Stimulated activated CD8-positive, alpha-beta memory T cell treated with anti-CD3 and anti-CD28 coated beads, Interleukin-2, amount 100 ng/mL, for 1 hour (primary cell): ENCODE results near the gene CNTNAP2.

Experiments
- DNase-seq, 2 donors: peaks; one replicate each; pipeline ENCODE4 v3.0.0-alpha.2; 2020; ENCODE audit warnings: low read depth in 2 of 2

Gene CNTNAP2

GRCh38 chr7:147245274-147245673 is 1128.7 kb downstream of the CNTNAP2 start:
- no peak for DNase-seq

DNA sequence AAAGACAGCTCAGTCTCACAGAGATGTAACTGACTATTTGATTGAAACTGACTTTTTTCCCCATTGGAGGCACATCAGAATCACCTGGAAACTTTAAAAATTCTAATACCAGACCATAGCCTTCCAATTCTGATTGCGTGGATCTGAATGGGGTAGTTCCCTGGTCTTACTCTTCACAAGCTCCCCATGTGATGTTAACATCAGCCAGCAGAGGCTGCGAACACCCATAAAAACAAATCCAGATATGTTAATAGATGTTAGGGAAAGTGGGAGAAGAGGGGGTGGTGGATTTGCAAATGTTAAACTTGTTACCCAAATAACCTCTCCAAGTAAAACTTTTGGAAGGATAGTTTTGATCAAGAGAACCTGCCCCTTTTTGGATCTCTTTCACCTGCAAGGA is 1133.4 kb downstream of the CNTNAP2 start:
- DNase-seq: no peak

DNA sequence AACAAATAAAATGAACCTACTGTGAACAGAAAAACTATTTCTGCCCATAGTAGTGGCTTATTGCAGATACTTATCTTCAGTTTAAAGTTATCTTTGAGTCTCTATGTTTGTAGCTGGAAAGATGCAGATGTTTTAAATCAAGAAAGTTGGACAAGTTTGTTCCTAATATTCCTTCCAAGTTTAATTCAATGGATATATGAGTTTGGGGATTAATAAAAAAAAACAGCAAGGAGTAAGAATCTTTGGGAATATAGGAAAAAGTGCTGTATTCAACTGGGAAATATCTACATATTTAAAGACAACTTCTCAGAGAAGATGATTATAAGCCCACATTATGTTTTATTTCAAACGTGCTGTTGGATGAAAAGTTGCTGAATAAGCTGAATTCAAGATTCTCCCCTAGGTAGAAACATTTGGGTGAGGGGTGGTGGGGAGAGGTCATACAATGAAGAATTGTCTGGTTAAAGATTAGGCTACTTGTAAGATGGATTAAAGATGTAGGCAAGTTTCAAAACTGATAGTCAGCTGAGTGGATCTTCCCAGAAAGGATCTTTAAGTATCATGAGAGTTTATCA is 1135.2 kb downstream of the CNTNAP2 start:
- no peak for DNase-seq

- no peak for DNase-seq
Measured at GRCh38 chr7:147261693-147262092, 1145.1 kb downstream of the CNTNAP2 start.

DNA sequence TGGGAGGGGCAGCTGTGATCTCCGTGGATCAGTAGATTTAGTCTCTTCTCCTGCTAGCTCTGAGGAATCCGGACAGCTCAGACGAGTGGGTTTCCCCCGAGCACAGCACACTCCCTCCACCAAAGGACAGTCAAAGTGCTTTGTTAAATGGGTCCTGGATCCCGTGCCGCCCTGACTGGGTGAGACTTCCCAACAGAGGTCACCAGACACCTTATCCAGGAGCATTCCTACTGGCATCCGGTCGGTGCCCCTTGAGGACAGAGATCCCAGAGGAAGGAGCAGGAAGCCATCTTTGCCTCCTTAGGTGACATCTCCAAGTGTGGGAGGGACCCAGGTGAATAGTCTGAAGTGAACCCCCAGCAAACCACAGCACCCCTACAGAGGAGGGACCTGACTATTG is 1148.9 kb downstream of the CNTNAP2 start:
- DNase-seq: no peak

- DNase-seq: no peak
Measured at GRCh38 chr7:147276106-147276505, 1159.5 kb downstream of the CNTNAP2 start.

GRCh38 chr7:147276783-147277370 is 1160.3 kb downstream of the CNTNAP2 start:
- no peak for DNase-seq

DNA sequence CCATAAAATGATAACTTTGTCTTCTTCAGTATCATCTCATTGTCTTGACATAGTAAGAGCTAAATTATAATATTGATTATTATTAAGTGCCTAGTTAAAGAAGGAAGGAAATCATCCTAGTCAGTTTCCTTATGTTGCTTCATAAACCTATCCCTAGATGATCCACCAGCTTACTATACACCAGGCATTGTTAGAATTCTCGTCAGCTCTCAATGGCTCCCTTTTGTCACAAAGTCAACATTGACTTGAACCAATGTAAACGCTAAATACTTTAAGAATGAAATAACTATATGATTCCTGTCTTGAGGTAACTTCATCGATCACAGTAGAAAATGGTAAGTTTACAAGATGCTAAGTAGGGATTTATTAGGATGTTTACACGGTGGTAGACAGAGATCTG is 1162.9 kb downstream of the CNTNAP2 start:
- no peak for DNase-seq

- no peak for DNase-seq
Measured at GRCh38 chr7:147279964-147280374, 1163.4 kb downstream of the CNTNAP2 start.

GRCh38 chr7:147282204-147282603 is 1165.6 kb downstream of the CNTNAP2 start:
- DNase-seq: no peak

- DNase-seq: no peak
Measured at GRCh38 chr7:147296201-147296600, 1179.6 kb downstream of the CNTNAP2 start.

DNA sequence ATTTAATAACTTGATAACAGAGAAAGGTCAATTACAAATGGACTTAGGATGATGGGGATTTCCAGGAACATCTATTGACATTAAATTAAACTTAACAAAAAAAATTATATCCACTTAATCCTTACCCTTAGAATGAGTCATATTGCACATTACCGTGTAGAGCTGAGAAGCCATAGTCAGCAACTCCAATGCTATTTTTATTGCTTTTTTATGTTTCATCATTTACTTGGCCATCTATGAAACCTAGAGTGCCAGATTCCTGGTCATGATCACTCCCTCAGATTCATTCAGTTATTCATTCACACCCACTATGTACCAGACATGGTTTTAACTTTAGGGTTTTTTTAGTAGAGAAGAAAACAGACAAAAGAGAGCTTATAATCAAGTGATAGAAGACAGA is 1180.4 kb downstream of the CNTNAP2 start:
- no peak for DNase-seq

GRCh38 chr7:147298611-147299043 is 1182.0 kb downstream of the CNTNAP2 start:
- DNase-seq: no peak

DNA sequence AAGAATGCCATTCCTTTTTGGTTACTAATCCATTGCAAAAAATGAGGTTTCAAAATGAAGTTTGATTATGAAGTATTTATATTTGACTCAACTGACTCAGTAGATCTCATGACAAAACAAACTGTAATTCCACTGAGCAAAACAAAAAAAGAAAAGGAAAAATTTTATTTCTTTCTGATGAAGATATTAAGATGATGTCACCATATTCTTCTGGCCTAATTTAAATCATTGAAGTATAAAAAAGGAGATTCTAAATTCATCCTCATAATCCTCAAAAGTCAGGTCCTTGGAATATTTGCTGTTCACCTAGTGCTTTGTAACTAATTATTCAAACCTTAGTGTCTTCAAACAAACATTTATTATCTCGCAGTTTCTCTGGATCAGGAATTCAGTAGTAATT is 1183.7 kb downstream of the CNTNAP2 start:
- no peak for DNase-seq

- no peak for DNase-seq
Measured at GRCh38 chr7:147304376-147304775, 1187.8 kb downstream of the CNTNAP2 start.

- DNase-seq: no peak
Measured at GRCh38 chr7:147305827-147306226, 1189.2 kb downstream of the CNTNAP2 start.

DNA sequence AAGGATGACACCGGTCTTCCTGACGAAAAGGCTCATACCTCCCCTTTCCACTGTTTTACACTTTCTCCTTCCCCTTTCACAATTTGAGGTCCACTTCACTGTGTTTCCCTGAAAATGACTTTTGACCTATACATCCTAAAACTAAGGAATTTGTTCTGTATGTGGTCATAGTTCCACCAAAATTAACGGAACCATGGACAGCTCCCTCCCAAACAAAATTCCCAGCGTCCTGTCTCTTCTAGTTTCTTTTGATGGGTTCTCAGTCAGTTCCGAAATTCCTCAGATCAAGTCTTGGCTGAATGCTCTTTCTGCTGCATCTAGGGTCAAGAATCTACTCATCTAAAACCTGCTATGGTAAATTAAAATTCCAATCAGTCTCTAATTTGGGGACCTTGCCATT is 1191.9 kb downstream of the CNTNAP2 start:
- no peak for DNase-seq

DNA sequence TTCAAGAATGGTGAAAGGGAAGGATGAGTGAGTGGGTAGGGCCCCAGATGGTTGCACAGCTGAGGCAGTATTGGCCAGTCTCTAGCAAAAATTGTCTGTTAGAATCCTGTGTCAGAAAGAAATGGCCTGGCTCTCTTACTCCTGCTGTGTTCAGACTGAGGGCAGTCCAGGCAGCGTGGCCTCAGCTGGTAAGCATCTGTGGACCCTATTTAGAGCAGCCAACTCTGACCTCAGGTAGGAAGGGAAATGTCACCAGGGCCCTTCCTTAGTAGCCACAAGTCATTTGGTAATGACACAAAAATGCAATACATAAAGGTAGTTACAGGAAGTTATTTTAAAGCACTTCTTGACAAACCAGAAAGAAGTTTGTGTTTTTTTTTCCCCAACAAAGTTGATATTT is 1194.7 kb downstream of the CNTNAP2 start:
- DNase-seq: no peak

- no peak for DNase-seq
Measured at GRCh38 chr7:147321504-147321903, 1204.9 kb downstream of the CNTNAP2 start.

GRCh38 chr7:147332988-147333387 is 1216.4 kb downstream of the CNTNAP2 start:
- no peak for DNase-seq

DNA sequence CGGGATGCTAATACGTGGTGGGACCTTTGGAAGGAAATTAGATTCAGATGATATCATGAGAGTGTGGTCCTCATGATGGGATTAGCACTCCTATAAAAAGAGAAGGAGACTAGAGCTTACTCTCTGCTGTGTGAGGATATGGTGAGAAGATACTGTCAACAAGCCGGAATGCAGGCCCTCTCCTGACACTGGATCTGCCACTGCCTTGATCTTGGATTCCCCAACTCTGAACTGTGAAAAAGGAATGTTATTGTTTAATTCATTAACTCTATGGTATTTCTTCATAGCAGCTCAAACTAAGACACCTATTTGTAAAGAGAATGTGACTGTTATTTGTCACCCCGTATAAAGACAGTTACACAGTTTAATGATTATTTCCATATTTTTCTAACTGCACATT is 1246.5 kb downstream of the CNTNAP2 start:
- no peak for DNase-seq

DNA sequence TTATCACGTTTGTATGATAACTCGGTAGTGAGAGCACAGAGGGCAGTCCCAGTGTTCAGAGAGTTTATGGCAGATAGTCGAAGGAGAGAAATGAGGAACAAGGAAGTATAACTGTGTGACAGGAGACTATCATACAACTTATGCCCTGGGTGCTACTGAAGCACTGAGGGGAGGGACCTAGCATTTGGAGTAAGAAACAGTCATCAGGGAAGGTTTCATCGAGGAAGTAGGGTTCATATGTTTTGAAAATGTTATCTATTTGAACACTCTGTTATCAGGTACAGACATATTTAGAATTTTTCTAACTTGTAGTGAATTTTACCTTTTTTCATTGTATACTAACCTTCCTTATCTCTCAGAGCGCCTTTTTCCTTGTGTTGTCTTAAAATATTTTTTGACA is 1259.6 kb downstream of the CNTNAP2 start:
- no peak for DNase-seq

- DNase-seq: no peak
Measured at GRCh38 chr7:147380926-147381325, 1264.3 kb downstream of the CNTNAP2 start.

DNA sequence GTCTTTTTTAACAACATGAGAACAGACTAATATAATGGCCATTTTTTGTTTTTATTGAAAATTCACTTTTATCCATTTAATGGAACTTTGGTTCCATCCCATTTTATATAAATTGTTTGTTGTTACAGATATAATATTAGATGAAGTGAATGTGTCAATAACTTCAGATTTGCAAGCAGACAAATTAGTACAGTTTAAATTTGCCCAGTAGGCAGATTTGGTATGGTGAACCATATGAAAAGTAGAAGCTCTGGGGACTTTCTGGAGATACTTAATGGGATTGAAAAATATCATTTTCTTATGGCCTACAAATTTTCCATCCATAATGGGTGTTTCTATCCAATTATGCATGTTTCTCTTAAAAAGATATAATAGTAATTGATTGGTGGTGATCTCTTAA is 1277.7 kb downstream of the CNTNAP2 start:
- DNase-seq: no peak
